ENCODE results near the gene UBTF.

UBTF gene

DNA sequence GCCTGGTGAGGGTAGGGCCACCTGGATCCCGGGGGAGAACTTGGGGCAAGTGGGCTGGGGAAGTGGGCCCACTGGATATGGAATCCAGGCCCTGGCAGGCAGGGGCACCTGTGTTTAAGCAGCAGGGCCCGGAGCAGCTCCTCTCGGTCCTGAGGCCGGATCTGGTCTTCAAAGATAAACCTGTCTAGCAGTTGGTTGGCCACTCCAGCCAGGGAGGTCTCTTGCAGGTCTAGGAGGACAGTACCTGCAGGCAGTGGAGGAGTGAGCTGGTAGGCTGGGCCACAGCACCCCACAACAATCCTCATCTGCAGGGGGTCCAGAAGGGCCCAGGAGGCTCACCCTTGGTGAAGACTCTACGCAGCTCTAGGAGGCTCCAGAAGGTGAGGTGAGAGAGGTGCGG lies 40.8 kb upstream of the UBTF start:
- Histone ChIP-seq H3K36me3 (ENCODE audit: insufficient read depth, low read length) (no peaks in the 10 kb centered on the region), H3K9ac (ENCODE audit: insufficient read length) (no peak overlapping the region), H3K9me3 (ENCODE audit: low read depth, low read length) (no peaks in the 10 kb centered on the region), H3K27ac (no peak overlapping the region), H3K4me3 (no peak overlapping the region)
- no peak for DNase-seq (ENCODE audit: low read depth, low spot score)
- TF ChIP-seq EZH2 (IDR thresholded peaks at IDR 0.05): no peak
- no peak for TF ChIP-seq POLR2AphosphoS5 (IDR thresholded peaks at IDR 0.05; ENCODE audit: borderline replicate concordance, low read depth, low read length)
- no peak for TF ChIP-seq FOXP2 (optimal IDR thresholded peaks at IDR 0.05; ENCODE audit: control extremely low read depth, extremely low read length, insufficient read depth)

DNA sequence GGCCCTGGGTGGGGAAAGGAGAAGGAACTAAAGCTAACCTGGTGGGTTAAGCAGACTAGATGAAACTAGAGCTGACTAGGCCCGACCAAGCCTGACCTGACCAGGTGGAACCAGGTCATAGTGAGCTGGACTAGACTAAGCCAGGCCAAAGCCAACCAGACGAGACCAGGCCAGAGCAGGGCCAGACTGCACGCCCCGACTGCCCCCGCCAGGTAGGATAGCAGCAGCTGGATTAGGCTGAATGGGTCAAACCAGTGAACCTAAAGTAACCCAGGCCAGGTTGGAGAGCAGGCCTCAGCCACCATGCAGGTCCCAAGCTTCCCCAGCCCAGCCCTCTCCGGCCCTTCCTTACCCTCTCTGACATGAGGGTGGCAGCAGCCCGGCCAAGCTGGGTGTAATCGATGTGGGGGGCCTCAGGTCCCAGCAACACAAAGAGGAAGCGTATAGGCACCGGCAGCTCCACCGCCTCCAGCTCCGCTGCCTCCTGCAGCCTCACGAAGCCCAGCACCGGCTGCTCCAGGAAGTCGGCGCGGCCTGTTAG lies 39.4 kb upstream of the UBTF start:
- no peak for DNase-seq (ENCODE audit: low read depth, low spot score)
- H3K27ac ChIP-seq: no peak overlapping the region
- H3K36me3 ChIP-seq (ENCODE audit: insufficient read depth, low read length): no peaks in the 10 kb centered on the region
- H3K9me3 ChIP-seq (ENCODE audit: low read depth, low read length): no peaks in the 10 kb centered on the region
- TF ChIP-seq FOXP2 (optimal IDR thresholded peaks at IDR 0.05; ENCODE audit: control extremely low read depth, extremely low read length, insufficient read depth) (no peak), POLR2AphosphoS5 (IDR thresholded peaks at IDR 0.05; ENCODE audit: borderline replicate concordance, low read depth, low read length) (no peak), EZH2 (IDR thresholded peaks at IDR 0.05) (no peak)
- H3K4me3 ChIP-seq: no peak overlapping the region
- no peak overlapping the region for H3K9ac ChIP-seq (ENCODE audit: insufficient read length)

DNA sequence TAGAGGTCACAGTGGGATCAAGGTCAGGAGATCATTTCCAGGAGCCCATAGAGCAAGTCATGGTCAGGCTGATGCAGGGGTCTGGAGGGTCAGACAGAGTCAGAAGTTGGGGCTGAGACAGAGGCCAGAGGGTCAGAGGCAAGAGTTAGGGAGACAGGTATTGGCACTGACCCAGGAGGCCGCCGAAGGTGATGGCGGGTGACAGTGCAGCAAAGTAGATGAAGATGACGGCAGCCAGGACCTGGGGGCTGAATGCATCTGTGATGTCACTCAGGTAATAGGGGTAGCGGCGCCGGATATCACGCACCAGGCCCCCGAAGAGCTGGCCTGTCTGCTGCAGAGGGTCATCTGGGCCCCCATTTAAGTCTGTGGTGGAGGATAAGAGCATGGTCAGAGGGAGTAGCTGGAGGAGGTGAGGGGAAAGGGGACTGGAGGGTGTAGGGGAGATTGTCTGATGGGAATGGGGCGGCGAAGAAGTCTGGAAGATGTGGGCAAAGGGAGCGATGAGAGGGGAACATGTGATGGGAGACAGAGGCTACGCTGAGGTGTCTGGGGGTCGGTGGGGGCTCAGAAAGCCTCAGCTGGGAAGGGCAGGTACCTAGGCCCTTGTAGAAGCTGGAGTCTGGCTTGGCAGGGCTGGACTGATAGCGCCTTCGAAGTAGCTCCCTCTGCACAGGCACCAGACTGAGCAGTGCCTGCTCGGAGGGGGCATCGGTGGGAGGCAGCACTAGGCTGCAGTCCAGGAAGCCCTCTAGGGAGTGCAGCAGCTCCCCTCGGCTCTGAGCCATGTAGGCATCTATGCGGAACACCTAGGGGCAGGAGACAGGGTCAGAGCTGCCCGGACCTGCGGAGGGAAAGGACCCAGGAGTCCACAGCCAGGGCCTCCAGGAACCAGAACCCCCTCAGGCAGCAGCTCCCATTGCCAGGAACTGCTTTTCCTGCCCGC lies 38.6 kb upstream of the UBTF start:
- TF ChIP-seq POLR2AphosphoS5 (IDR thresholded peaks at IDR 0.05; ENCODE audit: borderline replicate concordance, low read depth, low read length): no peak
- no peak for TF ChIP-seq EZH2 (IDR thresholded peaks at IDR 0.05)
- no peak for TF ChIP-seq FOXP2 (optimal IDR thresholded peaks at IDR 0.05; ENCODE audit: control extremely low read depth, extremely low read length, insufficient read depth)
- Histone ChIP-seq H3K4me3 (no peak overlapping the region), H3K36me3 (ENCODE audit: insufficient read depth, low read length) (no peaks in the 10 kb centered on the region), H3K9me3 (ENCODE audit: low read depth, low read length) (no peaks in the 10 kb centered on the region), H3K27ac (no peak overlapping the region), H3K9ac (ENCODE audit: insufficient read length) (no peak overlapping the region)
- DNase-seq (ENCODE audit: low read depth, low spot score): no peak

DNA sequence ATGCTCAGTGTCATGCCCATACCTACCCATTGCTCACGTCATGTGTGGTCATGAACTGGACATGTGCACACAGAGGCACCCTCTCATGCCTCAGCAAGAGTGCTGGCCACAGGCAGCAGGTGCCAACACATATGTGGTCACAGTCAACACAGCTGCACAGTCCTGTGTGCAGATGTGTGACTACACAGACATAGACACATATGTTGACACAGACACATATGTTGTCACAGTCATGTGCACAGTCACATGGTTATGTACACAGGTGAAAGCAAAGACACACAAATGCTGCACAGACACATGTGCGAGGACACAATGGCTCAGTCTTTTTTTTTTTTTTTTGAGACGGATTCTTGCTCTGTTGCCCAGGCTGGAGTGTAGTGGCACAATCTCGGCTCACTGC lies 37.2 kb upstream of the UBTF start:
- no peaks in the 10 kb centered on the region for H3K9me3 ChIP-seq (ENCODE audit: low read depth, low read length)
- H3K4me3 ChIP-seq: no peak overlapping the region
- H3K36me3 ChIP-seq (ENCODE audit: insufficient read depth, low read length): no peaks in the 10 kb centered on the region
- H3K9ac ChIP-seq (ENCODE audit: insufficient read length): no peak overlapping the region
- TF ChIP-seq FOXP2 (optimal IDR thresholded peaks at IDR 0.05; ENCODE audit: control extremely low read depth, extremely low read length, insufficient read depth) (no peak), POLR2AphosphoS5 (IDR thresholded peaks at IDR 0.05; ENCODE audit: borderline replicate concordance, low read depth, low read length) (no peak), EZH2 (IDR thresholded peaks at IDR 0.05) (no peak)
- no peak overlapping the region for H3K27ac ChIP-seq
- no peak for DNase-seq (ENCODE audit: low read depth, low spot score)

DNA sequence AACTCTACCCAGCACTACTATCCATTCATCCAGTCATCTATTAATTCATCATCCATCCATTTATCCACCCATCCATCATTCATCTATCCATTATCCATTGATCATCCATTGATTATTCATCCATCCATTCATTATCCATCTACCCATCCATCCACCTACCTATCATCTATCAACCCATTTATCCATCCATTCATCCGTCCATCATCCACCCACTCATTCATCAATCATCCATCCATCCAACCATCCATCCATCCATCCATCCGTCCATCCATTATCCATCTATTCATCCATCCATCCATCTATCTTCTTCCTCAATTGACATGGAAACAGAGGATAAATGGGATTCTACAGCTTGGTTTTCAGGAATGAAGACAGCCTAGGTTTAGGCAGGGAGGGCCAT lies 36.4 kb upstream of the UBTF start:
- no peak for DNase-seq (ENCODE audit: low read depth, low spot score)
- H3K9ac ChIP-seq (ENCODE audit: insufficient read length): no peak overlapping the region
- no peaks in the 10 kb centered on the region for H3K36me3 ChIP-seq (ENCODE audit: insufficient read depth, low read length)
- no peak overlapping the region for H3K27ac ChIP-seq
- TF ChIP-seq POLR2AphosphoS5 (IDR thresholded peaks at IDR 0.05; ENCODE audit: borderline replicate concordance, low read depth, low read length) (no peak), FOXP2 (optimal IDR thresholded peaks at IDR 0.05; ENCODE audit: control extremely low read depth, extremely low read length, insufficient read depth) (no peak), EZH2 (IDR thresholded peaks at IDR 0.05) (no peak)
- H3K9me3 ChIP-seq (ENCODE audit: low read depth, low read length): no peaks in the 10 kb centered on the region
- no peak overlapping the region for H3K4me3 ChIP-seq

DNA sequence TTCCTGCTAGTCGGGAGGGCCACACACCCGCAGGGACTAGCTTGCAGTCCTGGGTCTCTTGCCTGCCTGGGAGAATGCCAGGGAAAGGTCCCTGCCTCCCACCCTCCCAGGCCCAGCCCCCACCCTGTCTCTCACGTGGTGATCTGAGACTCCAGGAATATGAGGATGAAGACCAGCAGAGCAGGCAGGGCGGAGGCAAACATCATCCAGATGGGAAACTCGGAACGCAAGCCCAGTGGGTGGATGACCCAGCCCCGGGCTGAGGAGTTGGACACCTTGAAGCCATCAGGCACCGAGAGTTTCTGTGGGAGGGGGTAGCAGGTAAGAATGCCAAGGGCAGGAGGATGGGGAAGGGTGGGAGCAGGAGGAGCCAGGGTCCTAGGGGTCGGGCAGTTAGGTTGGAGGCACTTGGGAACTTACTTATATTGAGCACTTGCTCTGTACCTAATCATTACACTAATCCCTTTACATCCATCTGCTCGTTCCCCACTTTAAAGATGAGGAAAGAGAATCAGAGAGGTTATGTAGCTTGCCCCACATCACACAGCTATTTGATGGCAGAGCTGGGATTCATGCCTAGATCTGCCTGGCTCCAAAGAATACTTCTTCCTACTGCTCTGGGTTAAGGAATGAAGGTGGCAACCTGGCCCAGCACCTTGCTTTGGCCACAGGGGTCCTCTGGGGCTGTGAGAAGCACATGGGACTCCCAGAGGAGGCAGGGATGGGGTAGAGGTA lies 35.1 kb upstream of the UBTF start:
- H3K4me3 ChIP-seq: no peak overlapping the region
- H3K36me3 ChIP-seq (ENCODE audit: insufficient read depth, low read length): no peaks in the 10 kb centered on the region
- no peak overlapping the region for H3K9ac ChIP-seq (ENCODE audit: insufficient read length)
- TF ChIP-seq FOXP2 (optimal IDR thresholded peaks at IDR 0.05; ENCODE audit: control extremely low read depth, extremely low read length, insufficient read depth) (no peak), POLR2AphosphoS5 (IDR thresholded peaks at IDR 0.05; ENCODE audit: borderline replicate concordance, low read depth, low read length) (no peak), EZH2 (IDR thresholded peaks at IDR 0.05) (no peak)
- DNase-seq (ENCODE audit: low read depth, low spot score): no peak
- no peak overlapping the region for H3K27ac ChIP-seq
- H3K9me3 ChIP-seq (ENCODE audit: low read depth, low read length): no peaks in the 10 kb centered on the region

DNA sequence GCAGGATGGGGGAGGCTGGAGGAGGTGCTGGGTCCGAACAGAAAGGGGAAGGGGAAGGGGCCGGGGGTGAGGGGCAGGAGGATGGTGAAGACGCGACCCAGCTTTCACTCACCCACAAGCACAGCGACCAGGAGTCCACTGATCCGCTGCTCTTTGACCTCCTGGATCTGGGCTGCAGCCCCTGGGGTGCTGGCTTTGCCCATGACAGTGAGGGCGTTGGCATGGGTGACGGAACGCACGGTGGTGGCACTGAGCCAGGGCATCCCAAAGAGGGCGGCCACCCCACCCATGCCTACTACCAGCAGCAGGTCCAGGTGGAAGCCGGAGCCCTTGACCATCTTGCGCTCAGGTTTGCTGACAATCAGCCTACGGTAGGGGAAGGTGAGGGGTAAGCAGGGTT lies 33.5 kb upstream of the UBTF start:
- TF ChIP-seq EZH2 (IDR thresholded peaks at IDR 0.05) (no peak), FOXP2 (optimal IDR thresholded peaks at IDR 0.05; ENCODE audit: control extremely low read depth, extremely low read length, insufficient read depth) (no peak), POLR2AphosphoS5 (IDR thresholded peaks at IDR 0.05; ENCODE audit: borderline replicate concordance, low read depth, low read length) (no peak)
- H3K9ac ChIP-seq (ENCODE audit: insufficient read length): no peak overlapping the region
- no peaks in the 10 kb centered on the region for H3K36me3 ChIP-seq (ENCODE audit: insufficient read depth, low read length)
- no peak overlapping the region for H3K27ac ChIP-seq
- no peak overlapping the region for H3K4me3 ChIP-seq
- H3K9me3 ChIP-seq (ENCODE audit: low read depth, low read length): no peaks in the 10 kb centered on the region
- no peak for DNase-seq (ENCODE audit: low read depth, low spot score)

DNA sequence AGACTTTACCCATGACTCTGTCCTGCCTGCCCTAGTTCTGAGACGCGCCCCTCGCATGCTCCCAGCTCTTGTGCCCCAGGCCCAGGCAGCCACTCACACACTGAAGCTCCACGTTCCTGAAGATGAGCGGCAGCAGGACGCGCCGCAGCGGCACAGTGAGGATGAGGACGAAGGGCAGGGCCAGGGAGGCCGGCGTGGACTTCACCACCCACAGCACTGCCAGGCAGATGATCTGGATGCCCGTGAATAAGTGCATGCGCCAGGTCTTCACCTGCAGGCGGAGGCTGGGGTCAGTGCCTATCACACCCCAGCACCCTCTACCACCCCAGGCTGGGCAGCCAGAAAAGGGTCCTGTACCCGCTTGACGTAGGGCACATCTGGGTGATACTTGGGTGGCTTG lies 31.6 kb upstream of the UBTF start:
- H3K9ac ChIP-seq (ENCODE audit: insufficient read length): no peak overlapping the region
- no peak for DNase-seq (ENCODE audit: low read depth, low spot score)
- no peak overlapping the region for H3K4me3 ChIP-seq
- no peaks in the 10 kb centered on the region for H3K9me3 ChIP-seq (ENCODE audit: low read depth, low read length)
- H3K36me3 ChIP-seq (ENCODE audit: insufficient read depth, low read length): no peaks in the 10 kb centered on the region
- H3K27ac ChIP-seq: no peak overlapping the region
- no peak for TF ChIP-seq FOXP2 (optimal IDR thresholded peaks at IDR 0.05; ENCODE audit: control extremely low read depth, extremely low read length, insufficient read depth)
- TF ChIP-seq POLR2AphosphoS5 (IDR thresholded peaks at IDR 0.05; ENCODE audit: borderline replicate concordance, low read depth, low read length): no peak
- no peak for TF ChIP-seq EZH2 (IDR thresholded peaks at IDR 0.05)

Data from SK-N-MC (cell line).